Heart left ventricle (tissue), 13 donors: Measurements from ENCODE around the gene MICAL2.

Experiments
- CTCF ChIP-seq, 12 donors: fragments of 200-600 bp; sonication (generic) in 4 of 12; IDR thresholded peaks; one replicate each; pipeline versions ENCODE4 v1.5.0 to v1.8.0; 2018 to 2022; ENCODE audit warnings: antibody characterized with exemption in 12 of 12, mild to moderate bottlenecking in 5 of 12
- POLR2A ChIP-seq, 2 donors: fragments of 450-650 bp; IDR thresholded peaks; one replicate each; pipeline ENCODE4 v1.6.1; 2017; ENCODE audit warnings: antibody characterized with exemption in 2 of 2, mild to moderate bottlenecking in 2 of 2, moderate library complexity in 2 of 2
- donor health status: ischemic (EF 13 %, LVEDD 7.1; RV severe dilation, severe dysfunction).
- donor health status: DM: no; HTN: yes; CAD: no.
- donor health status: DM: no; HTN: no; CAD: no.
- donor health status: ischemic (EF 25% LVEDD 6.9; RV normal size, moderate dysfunction).
- donor health status: ischemic (EF 25% LVEDD 5.7; RV mildly dilated, moderate dysfunction).
- donor health status: ischemic (EF 35%, LVEDD 5.7; RV mildly dilated, moderate dysfunction).
- donor health status: nonischemic (EF 11% LVEDD 7.7; RV severe dilation, severe dysfunction).
- donor health status: DM: yes; HTN: yes; CAD: no.
- donor health status: PGD.
- donor health status: ischemic (EF 29% LVEDD 5.4; RV normal size, mild dysfunction).
- donor health status: nonischemic (EF 23%, LVEDD 6.1; RV moderate dilation, normal function).

DNA sequence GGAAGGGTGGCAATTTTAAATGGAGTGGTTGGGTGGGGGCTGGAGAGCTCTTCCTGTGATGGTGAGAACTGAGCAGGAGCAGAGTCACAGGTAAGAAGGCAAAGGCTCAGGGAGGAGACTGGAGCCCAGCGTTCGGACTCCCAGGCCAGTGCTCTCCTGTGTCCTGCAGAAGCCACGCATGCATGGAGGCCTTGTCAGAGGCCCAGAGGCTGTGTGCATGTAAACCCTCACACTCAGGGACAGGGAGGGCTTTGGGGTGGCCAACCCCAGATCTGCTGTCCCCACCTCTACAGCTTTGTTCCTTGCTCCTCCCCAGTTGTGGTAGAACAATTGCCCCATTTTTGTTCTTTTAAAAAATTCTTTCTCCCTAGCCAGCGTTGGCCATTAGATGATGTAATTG lies 136.6 kb downstream of the MICAL2 start:
- TF ChIP-seq CTCF (IDR thresholded peaks at IDR 0.05) (no peak), POLR2A (IDR thresholded peaks at IDR 0.05) (no peak)
